ENCODE measurements around the gene IGFBP7. TPM values are rescaled to one million over a fixed set of nuclear protein-coding genes. Genes with fewer than 3 reads are reported as not detected.

The IGFBP7 gene
- 3.1 TPM for polyA plus RNA-seq (2013, experiment 1 of 2)
- 3.3 TPM for polyA plus RNA-seq (2013, experiment 2 of 2)

GRCh38 chr4:57109847-57110639, at the start of gene IGFBP7:
Gene IGFBP7 (minus strand): TSS chr4:57110385. CDS start chr4:57110351, 34 bp downstream.
- H3K79me2 ChIP-seq (ENCODE audit: control insufficient read depth, insufficient read depth, low read length), result no peaks in the 10 kb centered on the region
- H3K18ac ChIP-seq (ENCODE audit: low read length), result peak within 1 kb of the TSS; percentile 82
- H3K79me1 ChIP-seq (ENCODE audit: low read length), result no peaks in the 10 kb centered on the region
- H2BK5ac ChIP-seq (ENCODE audit: low read length), result no peak within 1 kb of the TSS
- H4K5ac ChIP-seq (ENCODE audit: low read length), result no peak within 1 kb of the TSS
- WGBS (ENCODE audit: extremely low coverage, insufficient coverage, low lambda C conversion rate), result no CpG with 5 or more reads among the region's 101 CpGs
- H3K27ac ChIP-seq (ENCODE audit: low read depth, low read length), result peak within 1 kb of the TSS; percentile 8
- H3K4me2 ChIP-seq (ENCODE audit: low read length), result peak within 1 kb of the TSS; percentile 71
- peak within 1 kb of the TSS; percentile 89 for H3K23ac ChIP-seq (ENCODE audit: low read length)
- peaks cover 2% of the 10 kb centered on the region for H3K27me3 ChIP-seq (ENCODE audit: insufficient read depth, low read length, poor library complexity)
- peak within 1 kb of the TSS; percentile 78 for H3K56ac ChIP-seq (ENCODE audit: low read length)
- no peak for DNase-seq
- no peaks in the 10 kb centered on the region for H3K36me3 ChIP-seq (ENCODE audit: control insufficient read depth, insufficient read depth, low read length)
- no peaks in the 10 kb centered on the region for H3K4me1 ChIP-seq (ENCODE audit: control insufficient read depth, low read depth, low read length)
- no peak within 1 kb of the TSS for H2BK15ac ChIP-seq (replicated peaks; ENCODE audit: low read depth)
- no peak within 1 kb of the TSS for H4K8ac ChIP-seq (ENCODE audit: low read depth, low read length)
- peak within 1 kb of the TSS; percentile 44 for H3K4ac ChIP-seq (ENCODE audit: low read depth, low read length)
- H2BK120ac ChIP-seq (ENCODE audit: low read depth, low read length), result no peak within 1 kb of the TSS
- H3K4me3 ChIP-seq (ENCODE audit: low read length), result peak within 1 kb of the TSS; percentile 25
- no peak within 1 kb of the TSS for H2AK5ac ChIP-seq (ENCODE audit: low read length)
- peak within 1 kb of the TSS; percentile 46 for H3K9ac ChIP-seq (ENCODE audit: low read length)

GRCh38 chr4:57159866-57160265, 49.7 kb upstream of the IGFBP7 start:
- Histone ChIP-seq H4K8ac (ENCODE audit: low read depth, low read length) (no peak overlapping the region), H2BK15ac (replicated peaks; ENCODE audit: low read depth) (no peak overlapping the region), H3K36me3 (ENCODE audit: control insufficient read depth, insufficient read depth, low read length) (no peaks in the 10 kb centered on the region), H3K79me2 (ENCODE audit: control insufficient read depth, insufficient read depth, low read length) (no peaks in the 10 kb centered on the region), H3K79me1 (ENCODE audit: low read length) (no peaks in the 10 kb centered on the region), H3K27ac (ENCODE audit: low read depth, low read length) (no peak overlapping the region), H3K56ac (ENCODE audit: low read length) (no peak overlapping the region), H3K4me2 (ENCODE audit: low read length) (no peak overlapping the region), H3K4me1 (ENCODE audit: control insufficient read depth, low read depth, low read length) (no peaks in the 10 kb centered on the region), H3K18ac (ENCODE audit: low read length) (no peak overlapping the region), H3K9ac (ENCODE audit: low read length) (no peak overlapping the region), H3K23ac (ENCODE audit: low read length) (no peak overlapping the region), H3K27me3 (ENCODE audit: insufficient read depth, low read length, poor library complexity) (no peaks in the 10 kb centered on the region), H3K4me3 (ENCODE audit: low read length) (no peak overlapping the region), H2BK5ac (ENCODE audit: low read length) (no peak overlapping the region), H2BK120ac (ENCODE audit: low read depth, low read length) (no peak overlapping the region), H2AK5ac (ENCODE audit: low read length) (no peak overlapping the region), H3K4ac (ENCODE audit: low read depth, low read length) (no peak overlapping the region), H4K5ac (ENCODE audit: low read length) (no peak overlapping the region)
- no CpG with 5 or more reads among the region's 1 CpG for WGBS (ENCODE audit: extremely low coverage, insufficient coverage, low lambda C conversion rate)
- DNase-seq, result no peak

- Histone ChIP-seq H2BK5ac (ENCODE audit: low read length) (no peak overlapping the region), H3K79me1 (ENCODE audit: low read length) (no peaks in the 10 kb centered on the region), H3K27me3 (ENCODE audit: insufficient read depth, low read length, poor library complexity) (no peaks in the 10 kb centered on the region), H3K27ac (ENCODE audit: low read depth, low read length) (no peak overlapping the region), H3K4me3 (ENCODE audit: low read length) (no peak overlapping the region), H3K4ac (ENCODE audit: low read depth, low read length) (no peak overlapping the region), H3K36me3 (ENCODE audit: control insufficient read depth, insufficient read depth, low read length) (no peaks in the 10 kb centered on the region), H3K56ac (ENCODE audit: low read length) (no peak overlapping the region), H3K18ac (ENCODE audit: low read length) (no peak overlapping the region), H3K79me2 (ENCODE audit: control insufficient read depth, insufficient read depth, low read length) (no peaks in the 10 kb centered on the region), H2BK120ac (ENCODE audit: low read depth, low read length) (no peak overlapping the region), H2AK5ac (ENCODE audit: low read length) (no peak overlapping the region), H4K8ac (ENCODE audit: low read depth, low read length) (no peak overlapping the region), H3K4me2 (ENCODE audit: low read length) (no peak overlapping the region), H2BK15ac (replicated peaks; ENCODE audit: low read depth) (no peak overlapping the region), H3K23ac (ENCODE audit: low read length) (no peak overlapping the region), H3K4me1 (ENCODE audit: control insufficient read depth, low read depth, low read length) (peaks cover 3% of the 10 kb centered on the region), H3K9ac (ENCODE audit: low read length) (no peak overlapping the region), H4K5ac (ENCODE audit: low read length) (no peak overlapping the region)
- no peak for DNase-seq
- no CpG with 5 or more reads among the region's 1 CpG for WGBS (ENCODE audit: extremely low coverage, insufficient coverage, low lambda C conversion rate)
Measured at GRCh38 chr4:57158762-57159161, 48.6 kb upstream of the IGFBP7 start.

GRCh38 chr4:57158221-57158620, 48.0 kb upstream of the IGFBP7 start:
- Histone ChIP-seq H3K27ac (ENCODE audit: low read depth, low read length) (no peak overlapping the region), H3K4me1 (ENCODE audit: control insufficient read depth, low read depth, low read length) (peaks cover 3% of the 10 kb centered on the region), H2BK120ac (ENCODE audit: low read depth, low read length) (no peak overlapping the region), H4K8ac (ENCODE audit: low read depth, low read length) (no peak overlapping the region), H3K4ac (ENCODE audit: low read depth, low read length) (no peak overlapping the region), H4K5ac (ENCODE audit: low read length) (no peak overlapping the region), H3K36me3 (ENCODE audit: control insufficient read depth, insufficient read depth, low read length) (no peaks in the 10 kb centered on the region), H2BK15ac (replicated peaks; ENCODE audit: low read depth) (no peak overlapping the region), H3K56ac (ENCODE audit: low read length) (no peak overlapping the region), H3K4me3 (ENCODE audit: low read length) (no peak overlapping the region), H3K9ac (ENCODE audit: low read length) (no peak overlapping the region), H3K23ac (ENCODE audit: low read length) (no peak overlapping the region), H2BK5ac (ENCODE audit: low read length) (no peak overlapping the region), H3K79me1 (ENCODE audit: low read length) (no peaks in the 10 kb centered on the region), H3K27me3 (ENCODE audit: insufficient read depth, low read length, poor library complexity) (no peaks in the 10 kb centered on the region), H2AK5ac (ENCODE audit: low read length) (no peak overlapping the region), H3K18ac (ENCODE audit: low read length) (no peak overlapping the region), H3K79me2 (ENCODE audit: control insufficient read depth, insufficient read depth, low read length) (no peaks in the 10 kb centered on the region), H3K4me2 (ENCODE audit: low read length) (no peak overlapping the region)
- WGBS (ENCODE audit: extremely low coverage, insufficient coverage, low lambda C conversion rate), result no CpG with 5 or more reads among the region's 2 CpGs
- DNase-seq, result peak; percentile 20

GRCh38 chr4:57157596-57158137, 47.5 kb upstream of the IGFBP7 start:
- Histone ChIP-seq H3K23ac (ENCODE audit: low read length) (no peak overlapping the region), H4K8ac (ENCODE audit: low read depth, low read length) (no peak overlapping the region)
- WGBS (ENCODE audit: extremely low coverage, insufficient coverage, low lambda C conversion rate), result no CpG with 5 or more reads among the region's 8 CpGs

More at GRCh38 chr4:57157596-57158137, 47.5 kb upstream of the IGFBP7 start:
- Histone ChIP-seq H2BK5ac (ENCODE audit: low read length) (no peak overlapping the region), H2BK15ac (replicated peaks; ENCODE audit: low read depth) (no peak overlapping the region), H3K9ac (ENCODE audit: low read length) (no peak overlapping the region), H3K36me3 (ENCODE audit: control insufficient read depth, insufficient read depth, low read length) (no peaks in the 10 kb centered on the region), H3K27me3 (ENCODE audit: insufficient read depth, low read length, poor library complexity) (no peaks in the 10 kb centered on the region), H3K56ac (ENCODE audit: low read length) (no peak overlapping the region), H2AK5ac (ENCODE audit: low read length) (no peak overlapping the region), H3K27ac (ENCODE audit: low read depth, low read length) (no peak overlapping the region), H3K79me1 (ENCODE audit: low read length) (no peaks in the 10 kb centered on the region), H3K4me3 (ENCODE audit: low read length) (no peak overlapping the region), H3K18ac (ENCODE audit: low read length) (no peak overlapping the region), H3K4me1 (ENCODE audit: control insufficient read depth, low read depth, low read length) (peaks cover 3% of the 10 kb centered on the region), H3K4ac (ENCODE audit: low read depth, low read length) (no peak overlapping the region), H2BK120ac (ENCODE audit: low read depth, low read length) (no peak overlapping the region), H3K4me2 (ENCODE audit: low read length) (no peak overlapping the region), H3K79me2 (ENCODE audit: control insufficient read depth, insufficient read depth, low read length) (no peaks in the 10 kb centered on the region), H4K5ac (ENCODE audit: low read length) (no peak overlapping the region)
- no peak for DNase-seq
